SK-N-SH treated with all-trans-retinoic acid at 6 μM for 48 hours (cell line): ENCODE data around the gene CENPF.

Experiments
- RARB ChIP-seq: fragments of 250-450 bp; sonication (Bioruptor Pico); IDR thresholded peaks from 2 replicates; pipeline ENCODE4 v1.8.0; 2021; ENCODE audit warnings: mild to moderate bottlenecking, moderate library complexity
- SNAI2 ChIP-seq: fragments of 250-450 bp; sonication (Bioruptor Pico); IDR thresholded peaks from 2 replicates; pipeline ENCODE4 v1.5.0; 2020; ENCODE audit warnings: mild to moderate bottlenecking, moderate library complexity
- TCF4 ChIP-seq: fragments of 250-450 bp; sonication (Bioruptor Pico); IDR thresholded peaks from 2 replicates; pipeline ENCODE4 v1.8.0; 2021; ENCODE audit warnings: mild to moderate bottlenecking, moderate library complexity, borderline replicate concordance

DNA sequence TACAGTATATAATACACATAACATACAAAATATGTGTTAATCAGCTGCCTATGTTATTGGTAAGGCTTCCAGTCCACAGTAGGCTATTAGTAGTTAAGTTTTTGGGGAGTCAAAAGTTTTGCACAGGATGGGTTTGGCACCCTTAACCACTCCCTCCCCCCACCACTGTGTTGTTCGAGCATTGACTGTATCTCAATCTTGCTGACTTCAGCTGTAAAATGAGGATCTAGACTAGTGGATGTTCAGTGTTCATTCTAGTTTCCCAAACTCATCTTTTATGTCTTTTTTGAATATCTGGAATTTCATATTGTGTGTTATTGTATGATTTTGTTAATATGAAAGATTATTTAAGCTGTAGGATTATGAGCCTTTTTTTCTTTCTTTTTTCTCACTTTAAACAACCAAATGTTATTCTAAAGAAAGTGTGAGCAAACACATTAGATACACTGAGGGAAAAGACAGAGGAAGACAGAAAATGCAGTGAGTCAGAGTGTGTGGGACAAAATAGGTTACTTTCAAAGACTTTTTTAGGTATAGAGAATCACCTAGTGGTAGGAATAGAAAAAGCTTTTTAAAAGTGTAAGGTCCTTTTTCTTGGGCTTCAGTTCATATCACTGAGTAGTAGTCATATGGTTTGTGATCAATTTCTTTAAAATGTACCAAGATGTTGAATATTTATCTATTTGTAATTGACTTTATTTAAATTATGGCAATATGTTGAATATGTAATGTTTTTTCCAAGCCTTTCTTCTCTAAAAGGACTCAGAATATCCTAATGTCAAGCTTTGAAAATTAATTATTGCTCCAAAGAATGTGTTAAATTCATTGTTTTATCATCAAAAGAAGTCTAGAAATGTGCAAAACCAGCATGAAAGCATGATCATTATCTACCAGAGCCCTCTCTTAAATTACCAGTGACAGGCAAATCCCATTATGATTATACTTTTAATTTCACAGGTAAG is 17.9 kb upstream of the CENPF start:
- TF ChIP-seq RARB (CRISPR knock-in tag) = no peak
- no peak for TF ChIP-seq SNAI2 (CRISPR knock-in tag)
- no peak for TF ChIP-seq TCF4 (CRISPR knock-in tag)
